CD4-positive, alpha-beta T cell treated with Interleukin-12 subunit alpha and Interleukin-12 subunit beta, for 1 hour (primary cell): ENCODE data around the gene SLC43A2.
"Not testable (repeated sequence)": the region's sequence is repeated elsewhere in the genome, so short reads cannot be mapped to it uniquely, and the experiment has no call there.

Experiments
- DNase-seq: peaks from one replicate; pipeline ENCODE4 v3.0.0-alpha.2; 2020

SLC43A2 gene

GRCh38 chr17:1588821-1589585 lies 39.6 kb downstream of the SLC43A2 start:
- no peak for DNase-seq

GRCh38 chr17:1584167-1584566 lies 44.5 kb downstream of the SLC43A2 start:
- no peak for DNase-seq

GRCh38 chr17:1583556-1583955 lies 45.1 kb downstream of the SLC43A2 start:
- DNase-seq: no peak

GRCh38 chr17:1582374-1582773 lies 46.3 kb downstream of the SLC43A2 start:
- DNase-seq: no peak

GRCh38 chr17:1580979-1581676 lies 47.5 kb downstream of the SLC43A2 start:
- no peak for DNase-seq

GRCh38 chr17:1578029-1578428 lies 50.6 kb downstream of the SLC43A2 start:
- DNase-seq: no peak

- DNase-seq: no peak
Observed at GRCh38 chr17:1577583-1578013, 51.0 kb downstream of the SLC43A2 start.

- peak; percentile 27 for DNase-seq
Observed at GRCh38 chr17:1577182-1577581, 51.5 kb downstream of the SLC43A2 start.

GRCh38 chr17:1576500-1576899 lies 52.1 kb downstream of the SLC43A2 start:
- no peak for DNase-seq

GRCh38 chr17:1574697-1575471 lies 53.8 kb downstream of the SLC43A2 start:
- DNase-seq: no peak

- peak; percentile 58 for DNase-seq
Observed at GRCh38 chr17:1573932-1574696, 54.5 kb downstream of the SLC43A2 start.

- DNase-seq: not testable (repeated sequence)
Observed at GRCh38 chr17:1572646-1573045, 56.0 kb downstream of the SLC43A2 start.

GRCh38 chr17:1571341-1571704 lies 57.3 kb downstream of the SLC43A2 start:
- DNase-seq: no peak

GRCh38 chr17:1568950-1569810 lies 59.5 kb downstream of the SLC43A2 start:
- no peak for DNase-seq

- peak; percentile 68 for DNase-seq
Observed at GRCh38 chr17:1566505-1567199, 62.0 kb downstream of the SLC43A2 start.

GRCh38 chr17:1565877-1566276 lies 62.8 kb downstream of the SLC43A2 start:
- no peak for DNase-seq

GRCh38 chr17:1563786-1564613 lies 64.6 kb downstream of the SLC43A2 start:
- DNase-seq: no peak

GRCh38 chr17:1563471-1563785 lies 65.2 kb downstream of the SLC43A2 start:
- DNase-seq: not testable (repeated sequence)

GRCh38 chr17:1562176-1562643 lies 66.4 kb downstream of the SLC43A2 start:
- no peak for DNase-seq
